Measurements from ENCODE around the gene PCDHB4. TPM values are rescaled to one million over a fixed set of nuclear protein-coding genes. Genes with fewer than 3 reads are reported as not detected.
"Not testable (repeated sequence)": the region's sequence is repeated elsewhere in the genome, so short reads cannot be mapped to it uniquely, and the experiment has no call there.

The PCDHB4 gene
- total and polyA plus RNA-seq, 7 donors, result 0.23 to 5.3 (median 3.9) TPM

GRCh38 chr5:141135030-141135717 is 13.6 kb downstream of the PCDHB4 start, which contains the start of gene PCDHB5:
Gene PCDHB5, plus strand, starts transcription at chr5:141135206. Its CDS starts 229 bp downstream, at chr5:141135435.
- no peak for DNase-seq
- peaks cover 9 to 42% (median 22%) of the 10 kb centered on the region in 4 donors for H3K9me3 ChIP-seq
- TF ChIP-seq CTCF (IDR thresholded peaks at IDR 0.05) (peak in 1 of 4 experiments; percentile 28), EP300 (IDR thresholded peaks at IDR 0.05) (no peak), POLR2AphosphoS5 (IDR thresholded peaks at IDR 0.05) (no peak), POLR2A (IDR thresholded peaks at IDR 0.05) (no peak)

GRCh38 chr5:141135718-141136266 is 14.2 kb downstream of the PCDHB4 start:
- Histone ChIP-seq H3K4me3 (peak overlapping the region; percentile 12 to 44 (median 34)), H3K27ac (no peak overlapping the region), H3K9me3 (peaks cover 9 to 42% (median 22%) of the 10 kb centered on the region in 4 donors), H3K4me1 (no peaks in the 10 kb centered on the region), H3K27me3 (no peaks in the 10 kb centered on the region), H3K36me3 (no peaks in the 10 kb centered on the region)
- 49 to 67% methylated on average over 19 of the region's 19 CpGs for WGBS, 2 donors
- no peak for TF ChIP-seq POLR2A (IDR thresholded peaks at IDR 0.05)
- TF ChIP-seq EP300 (IDR thresholded peaks at IDR 0.05), result no peak
- TF ChIP-seq CTCF (IDR thresholded peaks at IDR 0.05), result no peak
- TF ChIP-seq POLR2AphosphoS5 (IDR thresholded peaks at IDR 0.05), result no peak
- intact Hi-C loops (cut with DNase I), result no loop called here
- DNase-seq, result no peak

More at GRCh38 chr5:141135030-141135717, 13.6 kb downstream of the PCDHB4 start, which contains the start of gene PCDHB5:
- Histone ChIP-seq H3K4me3 (peak within 1 kb of the TSS; percentile 12 to 44 (median 34)), H3K27me3 (no peaks in the 10 kb centered on the region), H3K36me3 (no peaks in the 10 kb centered on the region), H3K27ac (no peak within 1 kb of the TSS), H3K4me1 (no peaks in the 10 kb centered on the region)
- WGBS, 2 donors, result 23 to 43% methylated on average over 22 of the region's 22 CpGs
- intact Hi-C loops (cut with DNase I), result no loop called here

- peaks cover 9 to 38% (median 22%) of the 10 kb centered on the region in 4 donors for H3K9me3 ChIP-seq
- H3K27ac ChIP-seq; H3K36me3 ChIP-seq; H3K27me3 ChIP-seq; intact Hi-C loops (cut with DNase I); H3K4me3 ChIP-seq; DNase-seq; H3K4me1 ChIP-seq: not testable (repeated sequence)
- WGBS, 2 donors, result 48 to 79% methylated on average over 33 to 34 of the region's 34 CpGs
Measured at GRCh38 chr5:141137346-141137745, 15.7 kb downstream of the PCDHB4 start.

GRCh38 chr5:141149812-141150211 is 28.2 kb downstream of the PCDHB4 start, which contains the start of gene PCDHB6:
Gene PCDHB6, plus strand, starts transcription at chr5:141150057. Its CDS starts 201 bp downstream, at chr5:141150258.
- Histone ChIP-seq H3K4me3 (peak within 1 kb of the TSS in 1 of 4 donors; percentile 27), H3K9me3 (peaks cover 6 to 51% (median 28%) of the 10 kb centered on the region in 4 donors), H3K27ac (no peak within 1 kb of the TSS), H3K27me3 (peaks cover 0 to 18% (median 0%) of the 10 kb centered on the region in 3 donors), H3K4me1 (no peaks in the 10 kb centered on the region), H3K36me3 (no peaks in the 10 kb centered on the region)
- WGBS, 2 donors, result 20 to 41% methylated on average over 18 of the region's 18 CpGs
- intact Hi-C loops (cut with DNase I), result no loop called here
- TF ChIP-seq POLR2AphosphoS5 (IDR thresholded peaks at IDR 0.05) (no peak), EP300 (IDR thresholded peaks at IDR 0.05) (no peak), POLR2A (IDR thresholded peaks at IDR 0.05) (no peak)
- no peak for DNase-seq

GRCh38 chr5:141150224-141150992 is 28.8 kb downstream of the PCDHB4 start:
- H3K4me3 ChIP-seq, result peak overlapping the region in 1 of 4 donors; percentile 27
- H3K36me3 ChIP-seq, result no peaks in the 10 kb centered on the region
- H3K9me3 ChIP-seq, result peaks cover 6 to 55% (median 29%) of the 10 kb centered on the region in 4 donors
- H3K4me1 ChIP-seq, result no peaks in the 10 kb centered on the region
- intact Hi-C loops (cut with DNase I), result no loop called here
- no peak for DNase-seq
- H3K27me3 ChIP-seq, result peaks cover 0 to 18% (median 0%) of the 10 kb centered on the region in 3 donors
- TF ChIP-seq POLR2AphosphoS5 (IDR thresholded peaks at IDR 0.05) (no peak), CTCF (IDR thresholded peaks at IDR 0.05) (no peak), POLR2A (IDR thresholded peaks at IDR 0.05) (no peak), EP300 (IDR thresholded peaks at IDR 0.05) (no peak)
- no peak overlapping the region for H3K27ac ChIP-seq
- 49 to 66% methylated on average over 33 of the region's 33 CpGs for WGBS, 2 donors
